ENCODE data around the gene ST8SIA1. TPM values are rescaled to one million over a fixed set of nuclear protein-coding genes. Genes with fewer than 3 reads are reported as not detected.

The ST8SIA1 gene
- total and polyA plus RNA-seq, 2 donors (not counting 1 experiment from before 2014, with no cell fraction given) = 0.45 to 23.9 TPM

DNA sequence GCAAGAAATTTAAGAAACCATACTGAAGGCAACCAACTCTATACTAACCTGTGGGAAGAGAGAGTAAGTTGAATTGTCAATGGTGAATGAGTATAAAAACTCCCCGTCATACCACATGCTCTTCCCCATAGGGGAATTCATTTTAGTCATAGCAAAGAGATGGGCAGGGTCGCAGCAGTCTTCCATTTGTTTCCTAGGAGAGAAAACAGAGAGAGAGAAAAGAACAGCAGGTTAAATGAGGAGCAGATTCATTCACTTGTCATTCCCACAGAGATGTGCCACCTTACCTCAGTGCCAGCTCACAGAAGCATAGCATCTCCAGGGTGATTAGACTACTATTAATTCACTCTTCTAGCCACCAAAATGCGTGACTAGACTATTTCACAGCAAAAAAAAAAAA lies 47.4 kb downstream of the ST8SIA1 start:
- Histone ChIP-seq H3K4me2 (ENCODE audit: extremely low read depth, insufficient read depth, low read length) (no peak overlapping the region), H4K20me1 (ENCODE audit: control insufficient read depth, extremely low read depth, insufficient read depth, low read length) (no peaks in the 10 kb centered on the region), H3K9ac (ENCODE audit: insufficient read depth, low read length) (no peak overlapping the region), H3K79me2 (ENCODE audit: control insufficient read depth, insufficient read depth, low read length) (no peaks in the 10 kb centered on the region), H3K4me1 (ENCODE audit: control insufficient read depth, extremely low read depth, insufficient read depth, low read length) (peaks cover 17% of the 10 kb centered on the region), H3K4me3 (replicated peaks in 1 of 4; ENCODE audit: control extremely low read depth in 1 of 4, insufficient read depth in 1 of 4, low read depth in 3 of 4, low read length in 4 of 4) (no peak overlapping the region), H3K27ac (ENCODE audit: insufficient read depth, low read length) (no peak overlapping the region), H3K9me3 (ENCODE audit: control insufficient read depth, insufficient read depth, low read depth, low read length) (no peaks in the 10 kb centered on the region), H3K36me3 (ENCODE audit: control insufficient read depth, insufficient read depth, low read length) (no peaks in the 10 kb centered on the region), H2AFZ (ENCODE audit: low read length) (no peak overlapping the region), H3K27me3 (ENCODE audit: control insufficient read depth, insufficient read depth, low read length) (no peaks in the 10 kb centered on the region)
- DNase-seq (ENCODE audit: low read depth in 2 of 2) = no peak
- TF ChIP-seq CTCF (conservative IDR thresholded peaks at IDR 0.05 in 1 of 2, IDR thresholded peaks at IDR 0.05 in 1 of 2; ENCODE audit: low read depth in 1 of 2, low read length in 2 of 2) (no peak), EZH2 (IDR thresholded peaks at IDR 0.05; ENCODE audit: low read length, missing control alignments) (no peak)

GRCh38 chr12:22286569-22286968 lies 47.9 kb downstream of the ST8SIA1 start:
- no peak overlapping the region for H2AFZ ChIP-seq (ENCODE audit: low read length)
- TF ChIP-seq CTCF (conservative IDR thresholded peaks at IDR 0.05 in 1 of 2, IDR thresholded peaks at IDR 0.05 in 1 of 2; ENCODE audit: low read depth in 1 of 2, low read length in 2 of 2) (no peak), EZH2 (IDR thresholded peaks at IDR 0.05; ENCODE audit: low read length, missing control alignments) (no peak)
- H3K36me3 ChIP-seq (ENCODE audit: control insufficient read depth, insufficient read depth, low read length) = no peaks in the 10 kb centered on the region
- no peaks in the 10 kb centered on the region for H3K27me3 ChIP-seq (ENCODE audit: control insufficient read depth, insufficient read depth, low read length)
- no peaks in the 10 kb centered on the region for H4K20me1 ChIP-seq (ENCODE audit: control insufficient read depth, extremely low read depth, insufficient read depth, low read length)
- no peaks in the 10 kb centered on the region for H3K79me2 ChIP-seq (ENCODE audit: control insufficient read depth, insufficient read depth, low read length)
- peaks cover 19% of the 10 kb centered on the region for H3K4me1 ChIP-seq (ENCODE audit: control insufficient read depth, extremely low read depth, insufficient read depth, low read length)
- no peak overlapping the region for H3K4me3 ChIP-seq (replicated peaks in 1 of 4; ENCODE audit: control extremely low read depth in 1 of 4, insufficient read depth in 1 of 4, low read depth in 3 of 4, low read length in 4 of 4)
- no peaks in the 10 kb centered on the region for H3K9me3 ChIP-seq (ENCODE audit: control insufficient read depth, insufficient read depth, low read depth, low read length)
- DNase-seq (ENCODE audit: low read depth in 2 of 2) = peak; percentile 84 to 100
- no peak overlapping the region for H3K27ac ChIP-seq (ENCODE audit: insufficient read depth, low read length)
- no peak overlapping the region for H3K9ac ChIP-seq (ENCODE audit: insufficient read depth, low read length)
- no peak overlapping the region for H3K4me2 ChIP-seq (ENCODE audit: extremely low read depth, insufficient read depth, low read length)

DNA sequence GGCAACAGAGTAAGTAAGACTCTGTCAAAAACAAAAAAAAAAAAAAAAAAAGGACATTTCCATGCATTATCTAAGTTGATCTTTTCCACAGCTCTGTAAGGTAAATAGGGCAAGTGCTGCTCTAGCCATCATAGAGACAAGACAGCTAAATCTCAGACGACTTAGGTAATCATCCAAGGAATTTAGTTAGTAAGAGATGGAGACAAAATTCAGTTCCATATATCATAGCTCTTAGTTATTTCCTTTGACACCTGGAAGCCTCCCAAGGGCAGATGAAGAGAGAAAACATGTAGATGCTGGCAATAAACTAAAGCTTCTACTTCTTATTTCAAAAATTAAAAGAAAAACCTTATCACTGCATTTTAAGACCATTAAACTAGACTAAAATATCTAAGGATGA lies 48.7 kb downstream of the ST8SIA1 start:
- H3K27ac ChIP-seq (ENCODE audit: insufficient read depth, low read length) = no peak overlapping the region
- H3K4me1 ChIP-seq (ENCODE audit: control insufficient read depth, extremely low read depth, insufficient read depth, low read length) = peaks cover 19% of the 10 kb centered on the region
- no peak overlapping the region for H3K4me3 ChIP-seq (replicated peaks in 1 of 4; ENCODE audit: control extremely low read depth in 1 of 4, insufficient read depth in 1 of 4, low read depth in 3 of 4, low read length in 4 of 4)
- H2AFZ ChIP-seq (ENCODE audit: low read length) = no peak overlapping the region
- H3K9ac ChIP-seq (ENCODE audit: insufficient read depth, low read length) = no peak overlapping the region
- no peaks in the 10 kb centered on the region for H3K27me3 ChIP-seq (ENCODE audit: control insufficient read depth, insufficient read depth, low read length)
- no peaks in the 10 kb centered on the region for H3K36me3 ChIP-seq (ENCODE audit: control insufficient read depth, insufficient read depth, low read length)
- DNase-seq (ENCODE audit: low read depth in 2 of 2) = peak in 1 of 2 donors; percentile 48
- TF ChIP-seq EZH2 (IDR thresholded peaks at IDR 0.05; ENCODE audit: low read length, missing control alignments) (no peak), CTCF (conservative IDR thresholded peaks at IDR 0.05 in 1 of 2, IDR thresholded peaks at IDR 0.05 in 1 of 2; ENCODE audit: low read depth in 1 of 2, low read length in 2 of 2) (no peak)
- no peaks in the 10 kb centered on the region for H3K9me3 ChIP-seq (ENCODE audit: control insufficient read depth, insufficient read depth, low read depth, low read length)
- no peaks in the 10 kb centered on the region for H3K79me2 ChIP-seq (ENCODE audit: control insufficient read depth, insufficient read depth, low read length)
- no peak overlapping the region for H3K4me2 ChIP-seq (ENCODE audit: extremely low read depth, insufficient read depth, low read length)
- no peaks in the 10 kb centered on the region for H4K20me1 ChIP-seq (ENCODE audit: control insufficient read depth, extremely low read depth, insufficient read depth, low read length)

Data from fibroblast of lung (primary cell).